Neural progenitor cell (in vitro differentiated cells): Measurements from ENCODE around the gene RAB23. TPM values are rescaled to one million over a fixed set of nuclear protein-coding genes. Genes with fewer than 3 reads are reported as not detected.

ENCODE experiments used
- DNase-seq: peaks from one replicate; pipeline ENCODE4 v3.0.0-alpha.2; 2016; ENCODE audit warnings: low spot score
- H2AFZ ChIP-seq: fragments of 200-600 bp; sonication (generic); replicated peaks from 2 replicates; pipeline ENCODE4 v1.6.1; 2016; ENCODE audit warnings: antibody characterized with exemption
- H3F3A ChIP-seq: fragments of 200-600 bp; sonication (generic); 2 replicates; pipeline ENCODE4 v1.6.1; 2016; ENCODE audit warnings: antibody characterized with exemption, low read depth
- H3K27ac ChIP-seq: fragments of 200-600 bp; sonication (generic); 2 replicates; pipeline ENCODE4 v1.5.1; 2016; ENCODE audit warnings: mild to moderate bottlenecking
- H3K27me3 ChIP-seq: fragments of 200-600 bp; sonication (generic); 2 replicates; pipeline ENCODE4 v1.6.1; 2016; ENCODE audit warnings: mild to moderate bottlenecking, moderate library complexity
- H3K36me3 ChIP-seq: fragments of 200-600 bp; sonication (generic); 2 replicates; pipeline ENCODE4 v1.5.1; 2016
- H3K4me1 ChIP-seq: fragments of 200-600 bp; sonication (generic); 2 replicates; pipeline ENCODE4 v1.6.1; 2016; ENCODE audit warnings: mixed run types
- H3K4me2 ChIP-seq: fragments of 200-600 bp; sonication (generic); 2 replicates; pipeline ENCODE4 v1.6.1; 2016
- H3K4me3 ChIP-seq: fragments of 200-600 bp; sonication (generic); 2 replicates; pipeline ENCODE4 v1.5.1; 2016
- H3K79me2 ChIP-seq: fragments of 200-600 bp; sonication (generic); 2 replicates; pipeline ENCODE4 v1.6.1; 2016; ENCODE audit warnings: low read depth
- H3K9ac ChIP-seq: fragments of 200-600 bp; sonication (generic); 2 replicates; pipeline ENCODE4 v1.6.1; 2016
- H3K9me3 ChIP-seq: fragments of 200-600 bp; sonication (generic); 2 replicates; pipeline ENCODE4 v1.5.1; 2016; ENCODE audit warnings: low read depth
- H4K20me1 ChIP-seq: fragments of 200-600 bp; sonication (generic); 2 replicates; pipeline ENCODE4 v1.6.1; 2016; ENCODE audit warnings: low read depth
- H3K27ac Mint-ChIP-seq: 3 replicates; pipeline ENCODE4 v1.8.0; 2021; ENCODE audit warnings: mixed read lengths
- H3K27me3 Mint-ChIP-seq: 2 replicates; pipeline ENCODE4 v1.8.0; 2022; ENCODE audit warnings: low read depth, mild to moderate bottlenecking, inconsistent platforms, moderate library complexity, mixed read lengths; ENCODE audit not compliant: insufficient read depth
- H3K36me3 Mint-ChIP-seq: 3 replicates; pipeline ENCODE4 v1.8.0; 2021; ENCODE audit warnings: mixed read lengths
- H3K4me1 Mint-ChIP-seq: 3 replicates; pipeline ENCODE4 v1.8.0; 2021; ENCODE audit warnings: mixed read lengths
- H3K4me3 Mint-ChIP-seq: 3 replicates; pipeline ENCODE4 v1.8.0; 2021; ENCODE audit warnings: mild to moderate bottlenecking, moderate library complexity, mixed read lengths
- H3K9me3 Mint-ChIP-seq: 3 replicates; pipeline ENCODE4 v1.8.0; 2020; ENCODE audit warnings: mixed read lengths
- EZH2 ChIP-seq: fragments of 200-600 bp; sonication (generic); IDR thresholded peaks from 2 replicates; pipeline ENCODE4 v1.6.1; 2017; ENCODE audit warnings: antibody characterized with exemption, mild to moderate bottlenecking, moderate library complexity
- EZH2phosphoT487 ChIP-seq: fragments of 200-600 bp; sonication (generic); IDR thresholded peaks from 2 replicates; pipeline ENCODE4 v1.6.1; 2017; ENCODE audit warnings: antibody characterized with exemption
- total RNA-seq: library from RNA; depleted of rRNA; stranded (reverse); fragments of >200 nt; gene quantifications from 2 replicates; pipeline ENCODE4 v1.2.3, GENCODE V29; 2015; ENCODE audit warnings: low replicate concordance
- TF ChIP-seq, protein P1 (sequence below): fragments of 200-600 bp; sonication (generic); IDR thresholded peaks from 2 replicates; pipeline ENCODE4 v1.5.1; 2017; ENCODE audit warnings: antibody characterized with exemption, mild to moderate bottlenecking

Gene RAB23
- total RNA-seq, 1 donor from 2014 or later: 43.7 TPM

GRCh38 chr6:57242505-57242904, 20.4 kb upstream of the RAB23 start:
- Histone ChIP-seq H4K20me1 (no peaks in the 10 kb centered on the region), H3K4me3 (no peak overlapping the region), H3K79me2 (no peaks in the 10 kb centered on the region), H3K9me3 (no peaks in the 10 kb centered on the region), H3K9ac (no peak overlapping the region), H2AFZ (no peak overlapping the region), H3F3A (no peaks in the 10 kb centered on the region), H3K27ac (no peak overlapping the region), H3K4me1 (no peaks in the 10 kb centered on the region), H3K4me2 (no peak overlapping the region), H3K36me3 (no peaks in the 10 kb centered on the region), H3K27me3 (no peaks in the 10 kb centered on the region)
- Mint-ChIP-seq H3K27me3 (peaks cover 4% of the 10 kb centered on the region), H3K36me3 (no peaks in the 10 kb centered on the region), H3K9me3 (peaks cover 3% of the 10 kb centered on the region), H3K27ac (no peak overlapping the region), H3K4me1 (no peaks in the 10 kb centered on the region), H3K4me3 (no peak overlapping the region)
- DNase-seq: no peak
- TF ChIP-seq, protein P1, sequence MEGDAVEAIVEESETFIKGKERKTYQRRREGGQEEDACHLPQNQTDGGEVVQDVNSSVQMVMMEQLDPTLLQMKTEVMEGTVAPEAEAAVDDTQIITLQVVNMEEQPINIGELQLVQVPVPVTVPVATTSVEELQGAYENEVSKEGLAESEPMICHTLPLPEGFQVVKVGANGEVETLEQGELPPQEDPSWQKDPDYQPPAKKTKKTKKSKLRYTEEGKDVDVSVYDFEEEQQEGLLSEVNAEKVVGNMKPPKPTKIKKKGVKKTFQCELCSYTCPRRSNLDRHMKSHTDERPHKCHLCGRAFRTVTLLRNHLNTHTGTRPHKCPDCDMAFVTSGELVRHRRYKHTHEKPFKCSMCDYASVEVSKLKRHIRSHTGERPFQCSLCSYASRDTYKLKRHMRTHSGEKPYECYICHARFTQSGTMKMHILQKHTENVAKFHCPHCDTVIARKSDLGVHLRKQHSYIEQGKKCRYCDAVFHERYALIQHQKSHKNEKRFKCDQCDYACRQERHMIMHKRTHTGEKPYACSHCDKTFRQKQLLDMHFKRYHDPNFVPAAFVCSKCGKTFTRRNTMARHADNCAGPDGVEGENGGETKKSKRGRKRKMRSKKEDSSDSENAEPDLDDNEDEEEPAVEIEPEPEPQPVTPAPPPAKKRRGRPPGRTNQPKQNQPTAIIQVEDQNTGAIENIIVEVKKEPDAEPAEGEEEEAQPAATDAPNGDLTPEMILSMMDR: no peak
- no peak for TF ChIP-seq EZH2phosphoT487
- TF ChIP-seq EZH2: no peak

GRCh38 chr6:57226221-57226620, 4.1 kb upstream of the RAB23 start:
- Histone ChIP-seq H4K20me1 (no peaks in the 10 kb centered on the region), H3F3A (peaks cover 14% of the 10 kb centered on the region), H3K27ac (no peak overlapping the region), H3K9me3 (no peaks in the 10 kb centered on the region), H3K36me3 (no peaks in the 10 kb centered on the region), H2AFZ (peak overlapping the region; percentile 66), H3K4me2 (peak overlapping the region; percentile 37), H3K79me2 (peaks cover 1% of the 10 kb centered on the region), H3K4me3 (no peak overlapping the region), H3K9ac (no peak overlapping the region), H3K27me3 (peaks cover 9% of the 10 kb centered on the region), H3K4me1 (peaks cover 13% of the 10 kb centered on the region)
- peak; percentile 20 for DNase-seq
- H3K27me3 Mint-ChIP-seq: peaks cover 5% of the 10 kb centered on the region
- TF ChIP-seq EZH2phosphoT487: no peak
- no peak for TF ChIP-seq EZH2
- TF ChIP-seq, protein P1: no peak
- no peaks in the 10 kb centered on the region for H3K9me3 Mint-ChIP-seq
- peaks cover 25% of the 10 kb centered on the region for H3K4me1 Mint-ChIP-seq
- peak overlapping the region; percentile 0 for H3K4me3 Mint-ChIP-seq
- H3K36me3 Mint-ChIP-seq: no peaks in the 10 kb centered on the region
- peak overlapping the region; percentile 52 for H3K27ac Mint-ChIP-seq

DNA sequence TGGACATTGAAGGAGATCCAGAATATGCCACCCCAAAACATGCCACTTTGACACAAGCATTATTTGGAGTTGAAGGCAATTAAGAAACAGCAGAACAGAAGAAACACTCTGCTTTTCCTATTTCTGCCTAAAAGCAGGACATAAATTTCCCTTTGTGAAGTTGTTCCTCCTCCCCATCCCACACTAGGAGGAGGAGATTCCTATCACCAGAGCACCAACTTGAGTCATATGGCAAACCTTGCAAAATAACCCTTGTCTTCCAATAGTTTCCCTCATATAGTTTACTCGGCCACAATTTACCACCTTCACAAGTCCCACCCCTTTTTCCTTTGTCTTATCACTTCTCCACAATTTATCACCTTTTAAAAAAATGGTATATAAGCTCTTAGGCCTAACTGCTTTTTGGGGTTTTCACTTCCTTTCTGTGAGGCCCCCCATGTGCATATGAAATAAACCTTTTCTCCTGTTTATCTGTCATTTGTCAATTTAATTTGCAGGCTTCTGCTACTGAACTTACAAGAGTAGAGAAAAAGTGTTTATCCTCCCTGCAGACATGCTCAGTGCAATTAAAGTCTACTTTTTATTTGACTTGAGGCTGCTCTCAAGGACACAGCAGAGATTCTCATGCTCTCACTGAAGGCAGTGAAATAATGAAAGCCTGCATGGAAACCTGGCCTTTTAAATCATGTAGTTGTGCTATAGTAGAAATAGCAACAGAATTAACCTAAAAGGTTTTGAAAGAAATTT, 2.8 kb upstream of the RAB23 start:
- H3K27me3 ChIP-seq: peaks cover 9% of the 10 kb centered on the region
- no peak overlapping the region for H3K27ac Mint-ChIP-seq
- H3F3A ChIP-seq: peaks cover 19% of the 10 kb centered on the region
- no peak overlapping the region for H3K4me3 Mint-ChIP-seq
- peaks cover 14% of the 10 kb centered on the region for H3K79me2 ChIP-seq
- no peaks in the 10 kb centered on the region for H4K20me1 ChIP-seq
- H3K27ac ChIP-seq: no peak overlapping the region
- DNase-seq: no peak
- H3K9me3 ChIP-seq: peaks cover 4% of the 10 kb centered on the region
- H3K36me3 ChIP-seq: no peaks in the 10 kb centered on the region
- TF ChIP-seq EZH2: no peak
- no peak for TF ChIP-seq EZH2phosphoT487
- TF ChIP-seq, protein P1: no peak
- no peak overlapping the region for H2AFZ ChIP-seq
- peaks cover 1% of the 10 kb centered on the region for H3K9me3 Mint-ChIP-seq
- peaks cover 28% of the 10 kb centered on the region for H3K4me1 Mint-ChIP-seq
- H3K27me3 Mint-ChIP-seq: peaks cover 5% of the 10 kb centered on the region
- no peak overlapping the region for H3K9ac ChIP-seq
- H3K4me2 ChIP-seq: no peak overlapping the region
- H3K36me3 Mint-ChIP-seq: peaks cover under 1% of the 10 kb centered on the region
- H3K4me3 ChIP-seq: no peak overlapping the region
- H3K4me1 ChIP-seq: peaks cover 13% of the 10 kb centered on the region
